SU-DHL-6 (cell line): ENCODE measurements around the gene XKR8.
"Not testable (repeated sequence)": the region's sequence is repeated elsewhere in the genome, so short reads cannot be mapped to it uniquely, and the experiment has no call there.

ENCODE experiments used
- H2AFZ ChIP-seq: fragments of 200-600 bp; sonication (generic); 2 replicates; pipeline ENCODE4 v1.6.1; 2014; ENCODE audit warnings: low read depth, mild to moderate bottlenecking, moderate library complexity, mixed read lengths, antibody characterized with exemption, low read length; ENCODE audit not compliant: severe bottlenecking
- H3F3A ChIP-seq: fragments of 200-600 bp; shearing (Covaris generic); 2 replicates; pipeline ENCODE4 v1.6.0; 2016; ENCODE audit warnings: antibody characterized with exemption, mild to moderate bottlenecking; ENCODE audit not compliant: insufficient read depth
- H3K27ac ChIP-seq: fragments of 200-600 bp; sonication (generic); 2 replicates; pipeline ENCODE4 v1.5.1; 2016; ENCODE audit warnings: low read depth, mild to moderate bottlenecking, low read length, moderate library complexity, mixed read lengths
- H3K27me3 ChIP-seq: fragments of 200-600 bp; sonication (generic), shearing (Covaris generic); 2 replicates; pipeline ENCODE4 v1.6.0; 2014; ENCODE audit warnings: mild to moderate bottlenecking, low read length
- H3K36me3 ChIP-seq: fragments of 200-600 bp; sonication (generic); 2 replicates; pipeline ENCODE4 v1.6.1; 2014; ENCODE audit warnings: mild to moderate bottlenecking, low read length, mixed read lengths
- H3K4me2 ChIP-seq: fragments of 300-600, 200-600 bp; shearing (Covaris generic), sonication (generic); 2 replicates; pipeline ENCODE4 v1.6.0; 2014; ENCODE audit warnings: low read length, low read depth, mild to moderate bottlenecking; ENCODE audit not compliant: poor library complexity, severe bottlenecking
- H3K4me3 ChIP-seq: fragments of 200-600 bp; sonication (generic); 2 replicates; pipeline ENCODE4 v1.5.1; 2014; ENCODE audit warnings: antibody characterized with exemption, low read length, mild to moderate bottlenecking, mixed read lengths; ENCODE audit not compliant: insufficient read depth, poor library complexity, severe bottlenecking
- H3K79me2 ChIP-seq: fragments of 200-600 bp; sonication (generic); 2 replicates; pipeline ENCODE4 v1.6.1; 2014; ENCODE audit warnings: mild to moderate bottlenecking, low read length, moderate library complexity; ENCODE audit not compliant: insufficient read depth
- H3K9ac ChIP-seq: fragments of 200-600 bp; sonication (generic); 2 replicates; pipeline ENCODE4 v1.7.0; 2014; ENCODE audit warnings: mild to moderate bottlenecking, low read length
- H3K9me2 ChIP-seq: fragments of 200-600 bp; sonication (generic); replicated peaks from 2 replicates; pipeline ENCODE4 v1.6.1; 2014; ENCODE audit warnings: low read length; ENCODE audit not compliant: insufficient read depth
- H3K9me3 ChIP-seq: fragments of 200-600 bp; sonication (generic); 2 replicates; pipeline ENCODE4 v1.6.1; 2014; ENCODE audit warnings: low read length, mixed read lengths; ENCODE audit not compliant: insufficient read depth
- H4K20me1 ChIP-seq: fragments of 200-600 bp; sonication (generic); 2 replicates; pipeline ENCODE4 v1.6.1; 2014; ENCODE audit warnings: low read depth, mild to moderate bottlenecking, antibody characterized with exemption, low read length, moderate library complexity, mixed read lengths
- EZH2phosphoT487 ChIP-seq: fragments of 200-600 bp; sonication (generic), shearing (Covaris generic); conservative IDR thresholded peaks from 2 replicates; pipeline ENCODE4 v1.6.1; 2018; ENCODE audit warnings: mild to moderate bottlenecking, antibody characterized with exemption, low read length, moderate library complexity, mixed read lengths
- TF ChIP-seq, protein P1 (sequence below): fragments of 200-600 bp; sonication (generic); IDR thresholded peaks from one replicate; pipeline ENCODE4 v1.5.1; 2017; ENCODE audit warnings: antibody characterized with exemption, mild to moderate bottlenecking, low read length, moderate library complexity; ENCODE audit not compliant: insufficient read depth, poor library complexity, severe bottlenecking

XKR8 gene

DNA sequence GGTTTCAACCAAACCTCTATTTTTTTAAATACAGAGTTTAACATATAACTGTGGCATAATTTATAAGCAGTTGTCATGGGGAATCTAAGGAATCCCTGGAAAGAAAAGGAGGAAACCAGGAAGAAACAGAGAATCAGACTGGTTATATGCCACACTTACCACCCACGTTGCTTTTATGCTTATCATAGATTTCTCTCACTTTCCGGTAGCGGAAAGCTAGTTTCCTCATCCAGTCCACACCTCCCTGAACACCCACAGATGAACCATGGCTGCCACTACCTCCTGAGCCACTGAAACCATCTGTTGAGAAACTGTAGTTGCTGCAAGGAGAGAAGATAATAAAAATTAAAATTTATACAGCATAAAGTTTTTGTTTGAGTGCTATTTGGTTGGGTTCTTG is 33.5 kb downstream of the XKR8 start:
- no peak overlapping the region for H3K4me3 ChIP-seq
- H3K27ac ChIP-seq: no peak overlapping the region
- H2AFZ ChIP-seq: no peak overlapping the region
- no peak overlapping the region for H3K4me2 ChIP-seq
- no peak overlapping the region for H3K9ac ChIP-seq
- no peaks in the 10 kb centered on the region for H3K9me3 ChIP-seq
- no peaks in the 10 kb centered on the region for H4K20me1 ChIP-seq
- H3K9me2 ChIP-seq: no peaks in the 10 kb centered on the region
- TF ChIP-seq EZH2phosphoT487: no peak
- TF ChIP-seq, protein P1, sequence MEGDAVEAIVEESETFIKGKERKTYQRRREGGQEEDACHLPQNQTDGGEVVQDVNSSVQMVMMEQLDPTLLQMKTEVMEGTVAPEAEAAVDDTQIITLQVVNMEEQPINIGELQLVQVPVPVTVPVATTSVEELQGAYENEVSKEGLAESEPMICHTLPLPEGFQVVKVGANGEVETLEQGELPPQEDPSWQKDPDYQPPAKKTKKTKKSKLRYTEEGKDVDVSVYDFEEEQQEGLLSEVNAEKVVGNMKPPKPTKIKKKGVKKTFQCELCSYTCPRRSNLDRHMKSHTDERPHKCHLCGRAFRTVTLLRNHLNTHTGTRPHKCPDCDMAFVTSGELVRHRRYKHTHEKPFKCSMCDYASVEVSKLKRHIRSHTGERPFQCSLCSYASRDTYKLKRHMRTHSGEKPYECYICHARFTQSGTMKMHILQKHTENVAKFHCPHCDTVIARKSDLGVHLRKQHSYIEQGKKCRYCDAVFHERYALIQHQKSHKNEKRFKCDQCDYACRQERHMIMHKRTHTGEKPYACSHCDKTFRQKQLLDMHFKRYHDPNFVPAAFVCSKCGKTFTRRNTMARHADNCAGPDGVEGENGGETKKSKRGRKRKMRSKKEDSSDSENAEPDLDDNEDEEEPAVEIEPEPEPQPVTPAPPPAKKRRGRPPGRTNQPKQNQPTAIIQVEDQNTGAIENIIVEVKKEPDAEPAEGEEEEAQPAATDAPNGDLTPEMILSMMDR: no peak
- no peaks in the 10 kb centered on the region for H3K79me2 ChIP-seq
- no peaks in the 10 kb centered on the region for H3K27me3 ChIP-seq
- H3F3A ChIP-seq: no peaks in the 10 kb centered on the region
- H3K36me3 ChIP-seq: peaks cover 51% of the 10 kb centered on the region

DNA sequence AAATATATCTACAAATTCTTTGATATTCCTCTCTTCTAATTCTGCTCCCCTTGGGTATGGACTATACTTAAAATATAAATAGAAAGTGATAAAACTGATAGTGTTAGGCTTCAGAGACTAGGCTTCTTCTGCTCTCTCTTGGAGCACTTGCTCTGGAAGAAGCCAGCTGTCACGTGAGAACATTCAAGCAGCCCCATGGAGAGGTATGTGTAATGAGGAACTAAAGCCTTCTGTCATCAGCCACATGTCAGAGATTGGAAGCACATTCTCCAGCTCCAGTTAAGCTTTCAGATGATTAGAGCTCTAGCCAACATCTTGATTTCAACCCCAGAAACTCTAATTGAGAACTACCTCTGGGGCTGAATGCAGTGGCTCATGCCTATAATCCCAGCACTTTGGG is 34.3 kb downstream of the XKR8 start:
- TF ChIP-seq EZH2phosphoT487: no peak
- TF ChIP-seq, protein P1: no peak
- Histone ChIP-seq H3K9me2 (no peaks in the 10 kb centered on the region), H3K27me3 (no peaks in the 10 kb centered on the region), H4K20me1 (no peaks in the 10 kb centered on the region), H3K9me3 (no peaks in the 10 kb centered on the region), H3F3A (no peaks in the 10 kb centered on the region), H3K36me3 (peaks cover 46% of the 10 kb centered on the region), H3K4me3 (no peak overlapping the region), H3K9ac (no peak overlapping the region), H3K4me2 (no peak overlapping the region), H3K79me2 (no peaks in the 10 kb centered on the region), H3K27ac (no peak overlapping the region), H2AFZ (no peak overlapping the region)

DNA sequence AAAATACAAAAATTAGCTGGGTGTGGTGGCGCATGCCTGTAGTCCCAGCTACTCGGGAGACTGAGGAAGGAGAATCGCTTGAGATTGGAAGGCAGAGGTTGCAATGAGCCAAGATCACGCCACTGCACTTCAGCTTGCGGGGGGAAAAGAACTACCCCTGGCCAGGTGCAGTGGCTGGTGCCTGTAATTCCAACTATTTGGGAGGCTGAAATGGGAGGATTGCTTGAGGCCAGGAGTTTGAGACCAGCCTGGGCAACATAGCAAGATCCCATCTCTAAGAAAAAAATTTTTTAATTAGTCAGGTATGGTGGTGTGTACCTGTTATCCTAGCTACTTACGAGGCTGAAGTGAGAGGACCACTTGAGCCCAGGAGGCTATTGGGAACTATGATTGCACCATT is 34.8 kb downstream of the XKR8 start:
- H3K27ac ChIP-seq, H3F3A ChIP-seq, H3K9me2 ChIP-seq, H3K4me2 ChIP-seq, H3K4me3 ChIP-seq, H3K9ac ChIP-seq, H2AFZ ChIP-seq, H3K79me2 ChIP-seq, H3K9me3 ChIP-seq, H3K27me3 ChIP-seq, H4K20me1 ChIP-seq: not testable (repeated sequence)
- H3K36me3 ChIP-seq: peaks cover 44% of the 10 kb centered on the region

DNA sequence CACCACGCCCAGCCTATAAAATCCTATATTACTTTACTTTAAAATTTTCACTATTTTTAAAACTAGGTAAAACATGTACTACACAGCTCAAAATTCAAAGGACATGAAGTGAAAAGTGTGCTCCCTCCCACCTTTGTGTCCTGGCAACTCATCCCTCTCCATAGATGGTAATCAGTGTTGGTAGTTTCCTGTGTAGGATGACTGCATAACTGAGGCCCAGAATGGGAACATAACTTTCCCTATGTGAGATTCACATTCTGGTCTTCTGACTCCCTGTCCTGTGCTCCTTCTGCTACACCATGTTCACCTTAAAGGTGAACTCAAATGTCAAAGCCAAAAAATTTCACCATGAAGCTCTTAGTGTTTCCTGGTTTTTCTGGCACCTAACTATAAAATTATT is 39.3 kb downstream of the XKR8 start:
- no peak overlapping the region for H3K9ac ChIP-seq
- peaks cover 37% of the 10 kb centered on the region for H3K36me3 ChIP-seq

More for the DNA sequence above, 39.3 kb downstream of the XKR8 start:
- Histone ChIP-seq H3K79me2 (no peaks in the 10 kb centered on the region), H3K4me3 (no peak overlapping the region), H3K27ac (no peak overlapping the region), H3K9me3 (no peaks in the 10 kb centered on the region), H3K9me2 (no peaks in the 10 kb centered on the region), H3K27me3 (no peaks in the 10 kb centered on the region), H4K20me1 (no peaks in the 10 kb centered on the region), H3F3A (no peaks in the 10 kb centered on the region), H3K4me2 (no peak overlapping the region), H2AFZ (no peak overlapping the region)
- TF ChIP-seq EZH2phosphoT487: no peak
- TF ChIP-seq, protein P1: no peak
